Endothelial cell of umbilical vein (primary cell): ENCODE results near the gene HSCB. TPM values are rescaled to one million over a fixed set of nuclear protein-coding genes. Genes with fewer than 3 reads are reported as not detected.
A peak's percentile ranks its signal among the peaks of the same experiment; 100 is the strongest.
"Not testable (repeated sequence)": the region's sequence is repeated elsewhere in the genome, so short reads cannot be mapped to it uniquely, and the experiment has no call there.

Source experiments
- Bru-seq: library from RNA; stranded (reverse); fragments of 400-500 nt; gene quantifications from one replicate; lab custom pipeline; 2021; lab: Mats Ljungman, UMichigan
- BruChase-seq, 2 experiments: library from RNA; stranded (reverse); fragments of 400-500 nt; gene quantifications; one replicate each; lab custom pipeline; 2021; lab: Mats Ljungman, UMichigan
- BruUV-seq: library from RNA; stranded (reverse); fragments of 400-500 nt; replicated peaks from 2 replicates; lab custom pipeline; 2021; lab: Mats Ljungman, UMichigan
- CTCF ChIA-PET: fragments of 300-600, 350-600 bp; sonication (Branson Sonifier 250); formaldehyde crosslinking; loops from one replicate; lab custom pipeline; 2021; ENCODE audit warnings: antibody characterized with exemption, inconsistent platforms; lab: Charles Lee
- POLR2A ChIA-PET: fragments of 300-600, 350-600 bp; sonication (Branson Sonifier 250); formaldehyde crosslinking; loops from one replicate; lab custom pipeline; 2021; ENCODE audit warnings: antibody characterized with exemption, inconsistent platforms; lab: Charles Lee
- DNase-seq: peaks from one replicate; pipeline ENCODE4 v3.0.0-alpha.2; 2011; ENCODE audit warnings: low read depth, low spot score
- FAIRE-seq: peaks from 2 replicates; lab custom pipeline; 2011; peaks lifted over from hg19 to GRCh38; lab: Jason Lieb, UNC
- H2AFZ ChIP-seq: 2 replicates; pipeline ENCODE4 v1.6.0; 2012; ENCODE audit warnings: low read depth, low read length, control low read depth, inconsistent platforms
- H3K27ac ChIP-seq: 2 replicates; pipeline ENCODE4 v1.5.1; 2011; ENCODE audit warnings: low read depth, mild to moderate bottlenecking, control low read depth, low read length, moderate library complexity; ENCODE audit not compliant: insufficient read depth
- H3K27me3 ChIP-seq, 2 experiments: 2 replicates each; pipeline versions ENCODE4 v1.6.0 to v1.6.1; 2011; ENCODE audit warnings: low read length in 2 of 2, mixed read lengths in 1 of 2; ENCODE audit not compliant: control insufficient read depth in 2 of 2, insufficient read depth in 2 of 2
- H3K36me3 ChIP-seq, 2 experiments: 2 replicates in 1 of 2; 3 replicates in 1 of 2; pipeline ENCODE4 v1.5.1; 2011; ENCODE audit warnings: low read length in 2 of 2, mild to moderate bottlenecking in 1 of 2, moderate library complexity in 1 of 2; ENCODE audit not compliant: control insufficient read depth in 2 of 2, insufficient read depth in 2 of 2; ENCODE audit errors: extremely low read depth in 1 of 2
- H3K4me1 ChIP-seq: 3 replicates; pipeline ENCODE4 v1.5.1; 2011; ENCODE audit warnings: mild to moderate bottlenecking, low read length; ENCODE audit not compliant: control insufficient read depth, insufficient read depth; ENCODE audit errors: extremely low read depth
- H3K4me2 ChIP-seq: 2 replicates; pipeline ENCODE4 v1.6.1; 2011; ENCODE audit warnings: low read length, control low read depth, mixed read lengths; ENCODE audit not compliant: insufficient read depth
- H3K4me3 ChIP-seq, 3 experiments: fragments of 200-600 bp in 1 of 3; sonication (generic), shearing (Covaris generic) in 1 of 3; replicated peaks in 1 of 3; 2 replicates each; pipeline ENCODE4 v1.5.1; 2011 to 2016; ENCODE audit warnings: control low read depth in 3 of 3, low read length in 3 of 3, mild to moderate bottlenecking in 2 of 3, inconsistent platforms in 1 of 3, low read depth in 1 of 3, moderate library complexity in 1 of 3; ENCODE audit not compliant: insufficient read depth in 1 of 3
- H3K79me2 ChIP-seq: 2 replicates; pipeline ENCODE4 v1.6.0; 2012; ENCODE audit warnings: low read length, inconsistent platforms; ENCODE audit not compliant: control insufficient read depth, insufficient read depth
- H3K9ac ChIP-seq: replicated peaks from 2 replicates; pipeline ENCODE3; 2011; ENCODE audit warnings: low read length, control low read depth; ENCODE audit not compliant: insufficient read depth; ENCODE audit errors: extremely low read depth
- H3K9me1 ChIP-seq: replicated peaks from 3 replicates; pipeline ENCODE4 v1.6.0; 2011; ENCODE audit warnings: mild to moderate bottlenecking, low read length; ENCODE audit not compliant: control insufficient read depth, insufficient read depth; ENCODE audit errors: extremely low read depth
- H3K9me3 ChIP-seq: replicated peaks from 2 replicates; pipeline ENCODE4 v1.5.1; 2012; ENCODE audit warnings: low read length, inconsistent platforms; ENCODE audit not compliant: control insufficient read depth, insufficient read depth
- H4K20me1 ChIP-seq: replicated peaks from 2 replicates; pipeline ENCODE3; 2011; ENCODE audit warnings: mild to moderate bottlenecking, low read length; ENCODE audit not compliant: control insufficient read depth, insufficient read depth; ENCODE audit errors: extremely low read depth
- EZH2 ChIP-seq: IDR thresholded peaks from 2 replicates; pipeline ENCODE4 v1.6.1; 2012; ENCODE audit warnings: borderline replicate concordance, low read depth, mild to moderate bottlenecking, moderate library complexity, low read length, inconsistent platforms; ENCODE audit not compliant: severe bottlenecking
- FOS ChIP-seq: IDR thresholded peaks from 2 replicates; pipeline ENCODE4 v1.6.1; 2011; ENCODE audit warnings: mild to moderate bottlenecking, low read length, moderate library complexity, borderline replicate concordance; ENCODE audit not compliant: insufficient read depth
- GATA2 ChIP-seq: IDR thresholded peaks from 2 replicates; pipeline ENCODE4 v1.7.0; 2011; ENCODE audit warnings: low read depth, mild to moderate bottlenecking, moderate library complexity, mixed read lengths, low read length; ENCODE audit not compliant: insufficient read length, insufficient read depth
- JUN ChIP-seq: IDR thresholded peaks from 2 replicates; pipeline ENCODE4 v1.6.1; 2011; ENCODE audit warnings: borderline replicate concordance, low read depth; ENCODE audit not compliant: insufficient read length, insufficient read depth
- MYC ChIP-seq: IDR thresholded peaks from one replicate; pipeline ENCODE4 v1.6.1; 2011; ENCODE audit warnings: mild to moderate bottlenecking, low read depth, low read length
- POLR2A ChIP-seq: IDR thresholded peaks from 2 replicates; pipeline ENCODE4 v1.6.1; 2012; ENCODE audit warnings: low read depth, mild to moderate bottlenecking, control low read depth, low read length
- POLR2AphosphoS5 ChIP-seq: IDR thresholded peaks from 2 replicates; pipeline ENCODE4 v1.6.1; 2012; ENCODE audit warnings: low read depth, mild to moderate bottlenecking, control low read depth, low read length, moderate library complexity; ENCODE audit not compliant: insufficient read depth
- dilution Hi-C: fragments of 300-500 bp; cut with MboI; formaldehyde crosslinking; loops from one replicate; pipeline ENCODE4 v1.15.0; 2019; ENCODE audit warnings: low sequenced_read_pairs; ENCODE audit not compliant: extremely low pct_ligation_motif_present
- intact Hi-C: fragments of 100-400 bp; cut with micrococcal nuclease; formaldehyde crosslinking; loops from one replicate; pipeline ENCODE4 v1.10.0; 2022
- long read RNA-seq: library from polyadenylated mRNA; stranded (forward); transcript quantifications from one replicate; pipeline ENCODE4 v2.0.0, GENCODE V29; 2021
- polyA minus RNA-seq, 3 experiments: library from RNA; depleted of rRNA, polyadenylated mRNA; stranded (reverse); fragments of >200 nt; gene quantifications; 1 replicate in 1 of 3; 2 replicates in 2 of 3; pipeline ENCODE4 v1.2.3, GENCODE V29; 2011
- polyA plus RNA-seq, 4 experiments: library from polyadenylated mRNA; depleted of rRNA in 3 of 4; stranded (reverse) in 3 of 4; unstranded in 1 of 4; fragments of >200 nt; gene quantifications; 2 replicates each; pipeline versions ENCODE4 v1.2.1 to v1.2.3, GENCODE V29; 2011 to 2012; ENCODE audit warnings: missing spikeins in 1 of 4
- total RNA-seq: library from RNA; stranded (reverse); gene quantifications from 2 replicates; pipeline ENCODE4 v1.2.3, GENCODE V29; 2021
- TF ChIP-seq, protein P1 (sequence below): IDR thresholded peaks from 2 replicates; pipeline ENCODE4 v1.6.1; 2011; ENCODE audit not compliant: insufficient read depth, insufficient read length
- TF ChIP-seq, protein P2 (sequence below), 2 donors: IDR thresholded peaks; 1 replicate in 1 of 2; 2 replicates in 1 of 2; pipeline ENCODE4 v1.5.1; 2011; ENCODE audit warnings: low read length in 2 of 2, mild to moderate bottlenecking in 2 of 2, moderate library complexity in 2 of 2, control low read depth in 1 of 2, inconsistent platforms in 1 of 2, low read depth in 1 of 2; ENCODE audit not compliant: insufficient read depth in 1 of 2; ENCODE audit errors: extremely low read depth in 1 of 2

HSCB gene, protein sequence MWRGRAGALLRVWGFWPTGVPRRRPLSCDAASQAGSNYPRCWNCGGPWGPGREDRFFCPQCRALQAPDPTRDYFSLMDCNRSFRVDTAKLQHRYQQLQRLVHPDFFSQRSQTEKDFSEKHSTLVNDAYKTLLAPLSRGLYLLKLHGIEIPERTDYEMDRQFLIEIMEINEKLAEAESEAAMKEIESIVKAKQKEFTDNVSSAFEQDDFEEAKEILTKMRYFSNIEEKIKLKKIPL
- 14.1 and 20.3 TPM in 2 replicates for total RNA-seq
- polyA plus RNA-seq: 13.8 and 18.4 TPM in 2 replicates
- polyA plus RNA-seq (2011; cell fraction: cytosol; rRNA removed): 16.9 and 21.1 TPM in 2 replicates
- polyA plus RNA-seq (2011; cell fraction: nucleus; rRNA removed): 4.1 and 4.5 TPM in 2 replicates
- polyA plus RNA-seq (2012): 14.0 and 16.5 TPM in 2 replicates
- polyA minus RNA-seq: 5.9 and 6.8 TPM in 2 replicates
- 3.2 TPM for polyA minus RNA-seq (2011; cell fraction: cytosol; rRNA and poly(A)+ RNA removed)
- polyA minus RNA-seq (2011; cell fraction: nucleus; rRNA and poly(A)+ RNA removed): 3.7 and 4.8 TPM in 2 replicates
- Bru-seq, nascent RNA: percentile 65 among the genes with signal in this experiment
- BruChase-seq, experiment 1, labeled RNA remaining after a 6-hour chase: percentile 61 among the genes with signal in this experiment
- BruChase-seq, experiment 2, labeled RNA remaining after a 2-hour chase: percentile 56 among the genes with signal in this experiment
- long read RNA-seq, transcript HSCB-201 (6 exons, 1,114 nt): major isoform, 20 of 61 reads
- long read RNA-seq, transcript HSCB-207 (6 exons, 846 nt): minor isoform, 8 of 61 reads
- long read RNA-seq, transcript HSCB-205 (6 exons, 563 nt): minor isoform, 5 of 61 reads
- long read RNA-seq, partial matches to known transcripts: 4 of 61 reads
- long read RNA-seq, other reads (novel, unspliced or antisense): 22 of 61 reads

DNA sequence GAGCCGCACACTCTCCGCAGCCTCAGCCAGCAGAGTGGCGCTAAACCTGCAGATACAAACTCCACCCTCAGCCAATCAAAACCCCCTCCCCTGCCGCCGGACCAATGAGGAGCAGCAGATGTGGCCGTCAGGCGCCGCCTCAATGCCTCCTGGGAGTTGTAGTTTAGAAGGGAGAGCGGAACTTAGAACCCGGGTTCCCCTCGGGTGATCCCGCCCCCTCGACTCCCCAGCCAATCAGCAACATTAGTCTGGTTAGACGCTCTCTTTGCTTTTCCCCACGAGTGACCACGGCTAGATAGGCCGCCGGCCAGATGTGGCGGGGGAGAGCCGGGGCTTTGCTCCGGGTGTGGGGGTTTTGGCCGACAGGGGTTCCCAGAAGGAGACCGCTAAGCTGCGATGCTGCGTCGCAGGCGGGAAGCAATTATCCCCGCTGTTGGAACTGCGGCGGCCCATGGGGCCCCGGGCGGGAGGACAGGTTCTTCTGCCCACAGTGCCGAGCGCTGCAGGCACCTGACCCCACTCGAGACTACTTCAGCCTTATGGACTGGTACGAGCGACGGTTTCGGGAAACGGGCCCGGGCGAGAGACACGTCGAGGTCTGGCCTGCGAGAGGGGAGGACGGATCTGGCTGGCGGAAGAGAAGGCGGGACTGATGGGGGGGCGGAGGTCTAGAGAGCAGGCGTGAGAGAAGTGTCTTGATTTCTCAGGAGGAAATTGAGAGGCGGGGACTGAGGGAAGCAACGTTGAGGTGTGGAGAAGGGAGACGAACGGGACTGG is at the start of gene HSCB, which contains the start of gene CHEK2:
Gene HSCB, plus strand, starts transcription at position 255 of the 777 bp plus-strand sequence. Its CDS starts 57 bp downstream, at position 312.
Gene CHEK2, minus strand, starts transcription at position 36 of the 777 bp plus-strand sequence. CDS start 7,099 bp downstream, outside the sequence.
- POLR2A ChIA-PET: no interaction called here
- FAIRE-seq: peak; percentile 99

DNA sequence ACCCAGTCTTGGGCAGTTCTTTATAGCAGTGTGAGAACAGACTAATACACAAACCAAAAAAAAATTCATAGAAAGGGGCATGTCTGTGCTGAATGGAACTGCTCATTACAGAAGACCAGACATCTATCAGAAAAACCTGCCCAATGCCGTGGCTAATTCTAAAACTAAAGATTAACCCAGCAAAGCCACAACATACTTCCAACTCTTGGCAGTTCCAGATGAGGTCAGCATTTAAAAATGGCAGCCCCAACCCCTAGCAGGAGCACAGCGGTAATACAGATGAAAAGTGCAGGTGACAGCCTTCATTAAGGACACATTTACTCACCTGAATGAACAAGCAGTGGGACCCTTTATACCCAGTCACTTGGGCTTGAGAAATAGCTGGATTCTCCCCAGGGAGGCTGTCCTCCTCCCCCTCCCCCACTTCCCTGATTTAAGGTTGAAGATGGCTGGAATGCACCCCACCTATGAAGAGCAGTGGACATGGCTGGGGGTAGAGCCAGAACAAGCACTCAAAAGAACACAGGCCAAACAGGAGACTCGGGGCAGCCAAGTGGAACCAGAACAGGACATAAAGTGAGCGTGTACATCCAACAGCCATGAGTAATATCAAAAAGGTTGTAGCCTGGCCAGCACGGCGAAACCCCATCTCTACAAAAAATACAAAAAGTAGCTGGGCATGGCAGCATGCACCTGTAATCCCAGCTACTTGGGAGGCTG is 48.6 kb upstream of the HSCB start:
- H3K4me3 ChIP-seq, H2AFZ ChIP-seq, H3K79me2 ChIP-seq, H3K36me3 ChIP-seq, H3K9me3 ChIP-seq, H3K9ac ChIP-seq, H3K9me1 ChIP-seq, FAIRE-seq, CTCF ChIA-PET, H3K4me1 ChIP-seq, H4K20me1 ChIP-seq, DNase-seq, POLR2A ChIA-PET, H3K4me2 ChIP-seq, H3K27me3 ChIP-seq, BruUV-seq, H3K27ac ChIP-seq, dilution Hi-C loops, intact Hi-C loops: not testable (repeated sequence)

More for the DNA sequence above, at the start of gene HSCB, which contains the start of gene CHEK2:
- peaks cover 11% of the 10 kb centered on the region for H3K79me2 ChIP-seq
- no peaks in the 10 kb centered on the region for H3K27me3 ChIP-seq
- no peak for TF ChIP-seq EZH2
- no peak for TF ChIP-seq JUN
- TF ChIP-seq, protein P1, sequence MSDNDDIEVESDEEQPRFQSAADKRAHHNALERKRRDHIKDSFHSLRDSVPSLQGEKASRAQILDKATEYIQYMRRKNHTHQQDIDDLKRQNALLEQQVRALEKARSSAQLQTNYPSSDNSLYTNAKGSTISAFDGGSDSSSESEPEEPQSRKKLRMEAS: no peak
- peak; percentile 8 for TF ChIP-seq POLR2AphosphoS5
- no peak for TF ChIP-seq MYC
- TF ChIP-seq POLR2A: no peak
- no peak for TF ChIP-seq GATA2
- TF ChIP-seq FOS: no peak
- TF ChIP-seq, protein P2, sequence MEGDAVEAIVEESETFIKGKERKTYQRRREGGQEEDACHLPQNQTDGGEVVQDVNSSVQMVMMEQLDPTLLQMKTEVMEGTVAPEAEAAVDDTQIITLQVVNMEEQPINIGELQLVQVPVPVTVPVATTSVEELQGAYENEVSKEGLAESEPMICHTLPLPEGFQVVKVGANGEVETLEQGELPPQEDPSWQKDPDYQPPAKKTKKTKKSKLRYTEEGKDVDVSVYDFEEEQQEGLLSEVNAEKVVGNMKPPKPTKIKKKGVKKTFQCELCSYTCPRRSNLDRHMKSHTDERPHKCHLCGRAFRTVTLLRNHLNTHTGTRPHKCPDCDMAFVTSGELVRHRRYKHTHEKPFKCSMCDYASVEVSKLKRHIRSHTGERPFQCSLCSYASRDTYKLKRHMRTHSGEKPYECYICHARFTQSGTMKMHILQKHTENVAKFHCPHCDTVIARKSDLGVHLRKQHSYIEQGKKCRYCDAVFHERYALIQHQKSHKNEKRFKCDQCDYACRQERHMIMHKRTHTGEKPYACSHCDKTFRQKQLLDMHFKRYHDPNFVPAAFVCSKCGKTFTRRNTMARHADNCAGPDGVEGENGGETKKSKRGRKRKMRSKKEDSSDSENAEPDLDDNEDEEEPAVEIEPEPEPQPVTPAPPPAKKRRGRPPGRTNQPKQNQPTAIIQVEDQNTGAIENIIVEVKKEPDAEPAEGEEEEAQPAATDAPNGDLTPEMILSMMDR (IDR thresholded peaks at IDR 0.05; ENCODE audit: extremely low read depth in 1 of 2, insufficient read depth in 1 of 2, low read depth in 1 of 2, low read length in 2 of 2): peak in 1 of 2 donors; percentile 11
- H3K4me1 ChIP-seq: peaks cover 12% of the 10 kb centered on the region
- CTCF ChIA-PET: interaction anchor here (1.0 to 1.2 kb wide), 4 partner anchors 9 to 141 kb away, joined by 3 to 5 read pairs (median 3); no protein-coding TSS in a partner anchor
- BruUV-seq: TSS peak; percentile 76
- H3K9ac ChIP-seq: peak within 1 kb of the TSS; percentile 89
- peak; percentile 99 for DNase-seq
- peaks cover 4 to 8% of the 10 kb centered on the region in 2 experiments for H3K36me3 ChIP-seq
- dilution Hi-C loops (no loop called here), intact Hi-C loops (loop anchor here (1.0 to 10.0 kb wide), 7 partner anchors 8 to 883 kb away; partner anchors contain the start of genes CCDC117 and XBP1)
- H3K4me3 ChIP-seq: peak within 1 kb of the TSS; percentile 75 to 87 (median 77)
- peak within 1 kb of the TSS; percentile 84 for H3K27ac ChIP-seq
- no peaks in the 10 kb centered on the region for H3K9me3 ChIP-seq
- H2AFZ ChIP-seq: peak within 1 kb of the TSS; percentile 90
- no peaks in the 10 kb centered on the region for H3K9me1 ChIP-seq
- H3K4me2 ChIP-seq: peak within 1 kb of the TSS; percentile 98
- no peaks in the 10 kb centered on the region for H4K20me1 ChIP-seq
